ENCODE data around the gene CHCHD6.

Gene CHCHD6

DNA sequence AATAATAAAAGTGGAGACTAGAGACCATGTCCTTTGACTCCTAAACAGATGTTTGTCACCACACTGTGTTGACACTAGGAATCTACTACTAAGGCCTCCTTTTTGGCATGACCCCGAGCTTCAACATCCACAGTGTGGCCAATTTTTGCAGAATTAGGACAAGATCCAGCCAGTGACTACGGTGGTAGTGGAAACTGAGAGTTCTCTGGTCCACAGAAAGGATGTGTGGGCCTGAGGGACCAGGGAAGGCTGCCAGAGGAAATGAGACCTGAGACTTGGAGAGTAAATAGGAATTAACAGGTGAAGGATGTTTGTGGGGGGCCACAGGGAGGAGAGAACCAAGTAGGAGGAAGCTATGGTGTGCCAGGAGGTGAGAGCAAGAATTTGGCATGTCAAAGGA, 122.7 kb downstream of the CHCHD6 start:
- ATAC-seq = no peak
- no peak for DNase-seq

DNA sequence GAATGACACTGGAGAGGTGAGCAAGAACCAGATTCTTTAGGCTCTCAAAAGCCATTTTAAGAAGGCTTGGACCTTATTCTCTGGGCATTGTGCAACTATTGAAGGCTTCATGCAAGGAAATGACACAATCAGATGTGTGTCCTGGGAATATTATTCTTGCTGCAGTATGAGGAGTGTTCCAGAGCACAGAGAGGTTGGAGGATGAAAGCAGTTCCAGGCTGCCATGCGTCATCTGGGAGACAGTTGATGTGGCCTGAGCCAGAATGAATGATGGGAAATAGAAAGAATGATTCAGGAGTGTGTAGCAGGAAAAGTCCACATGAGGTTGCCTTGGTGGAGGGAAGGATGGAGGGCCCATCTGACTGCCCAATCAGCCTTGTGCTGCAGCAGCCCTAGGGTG, 123.1 kb downstream of the CHCHD6 start:
- no peak for DNase-seq
- ATAC-seq = no peak

DNA sequence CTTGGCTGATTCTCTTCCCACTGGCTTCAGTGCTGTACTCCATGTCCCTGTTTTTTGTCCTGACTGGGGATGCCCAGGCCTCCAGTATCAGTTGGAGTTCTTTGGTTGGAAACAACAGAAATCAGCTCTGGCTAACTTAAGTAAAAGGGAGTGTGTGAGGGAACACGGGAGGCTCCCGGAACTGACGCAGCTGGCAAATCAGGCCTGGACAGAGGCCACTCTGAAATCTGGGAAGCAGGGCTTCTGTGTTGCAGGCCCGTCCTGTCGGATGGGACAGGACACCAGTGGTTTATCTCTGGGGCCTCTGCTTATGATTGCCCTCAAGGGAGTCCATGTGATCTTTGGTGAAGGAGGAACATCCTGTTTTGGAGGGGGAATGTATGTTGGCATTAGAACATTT, 124.3 kb downstream of the CHCHD6 start:
- ATAC-seq (no peak), DNase-seq (no peak)

DNA sequence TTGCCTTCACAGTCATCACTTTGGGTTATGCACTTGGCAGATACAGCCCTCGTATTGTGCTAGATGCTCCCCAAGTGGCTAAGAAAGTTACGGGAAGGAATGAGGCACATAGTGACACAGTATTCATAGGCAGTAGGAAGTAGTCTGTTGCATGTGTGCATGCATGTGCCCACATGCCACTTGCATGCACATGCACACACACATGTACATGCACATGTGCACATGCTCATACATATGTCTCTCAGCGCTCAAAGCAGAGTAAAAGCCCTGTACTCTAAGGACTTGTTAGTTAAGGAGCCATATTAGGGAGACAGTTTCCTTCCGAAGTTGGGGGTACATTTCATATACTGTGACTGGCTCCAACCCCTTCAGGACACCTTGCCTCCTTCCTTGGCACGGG, 128.9 kb downstream of the CHCHD6 start:
- DNase-seq (no peak), ATAC-seq (no peak)

DNA sequence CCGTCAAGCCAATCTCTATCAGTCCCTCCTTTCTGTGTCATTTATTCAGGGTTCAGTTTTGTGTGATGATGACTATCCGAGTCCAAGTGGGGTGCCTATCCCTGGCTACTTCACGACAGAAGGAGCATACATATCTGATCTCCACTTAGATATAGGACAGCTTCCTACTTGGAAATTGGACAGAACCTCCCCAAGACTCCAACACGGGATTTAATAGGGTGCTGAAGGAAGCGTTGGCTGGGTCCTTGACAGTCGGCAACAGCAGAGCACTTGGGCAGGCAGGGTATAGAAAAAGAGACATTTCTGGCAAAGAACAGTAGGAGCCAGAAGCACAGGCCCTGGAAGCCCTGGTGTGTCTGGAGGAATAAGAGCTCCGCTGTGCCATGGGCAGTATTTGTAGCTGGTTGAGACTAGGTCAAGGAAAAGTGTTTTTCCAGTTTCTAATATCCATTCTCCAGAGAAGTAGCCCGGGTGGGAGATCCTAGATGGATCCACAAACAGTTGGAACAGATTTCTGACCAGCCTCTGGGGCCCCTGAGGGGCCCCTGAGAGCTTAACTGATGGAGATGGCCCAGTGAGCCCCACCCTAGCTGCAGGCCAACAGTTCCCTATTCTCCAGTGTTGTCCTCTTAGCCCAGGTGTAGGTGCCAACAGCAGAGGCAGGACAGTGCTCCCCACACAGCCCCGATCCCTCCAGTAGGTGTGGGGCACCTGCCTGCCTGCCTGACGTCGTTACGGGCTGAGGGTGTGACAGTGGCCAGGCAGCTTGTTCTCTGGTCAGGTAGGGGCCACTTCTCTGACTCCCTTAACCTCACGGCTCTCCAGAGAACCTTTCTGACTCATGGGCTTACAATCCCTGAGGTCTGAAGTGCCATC, 130.8 kb downstream of the CHCHD6 start:
- DNase-seq (no peak), ATAC-seq (no peak)

DNA sequence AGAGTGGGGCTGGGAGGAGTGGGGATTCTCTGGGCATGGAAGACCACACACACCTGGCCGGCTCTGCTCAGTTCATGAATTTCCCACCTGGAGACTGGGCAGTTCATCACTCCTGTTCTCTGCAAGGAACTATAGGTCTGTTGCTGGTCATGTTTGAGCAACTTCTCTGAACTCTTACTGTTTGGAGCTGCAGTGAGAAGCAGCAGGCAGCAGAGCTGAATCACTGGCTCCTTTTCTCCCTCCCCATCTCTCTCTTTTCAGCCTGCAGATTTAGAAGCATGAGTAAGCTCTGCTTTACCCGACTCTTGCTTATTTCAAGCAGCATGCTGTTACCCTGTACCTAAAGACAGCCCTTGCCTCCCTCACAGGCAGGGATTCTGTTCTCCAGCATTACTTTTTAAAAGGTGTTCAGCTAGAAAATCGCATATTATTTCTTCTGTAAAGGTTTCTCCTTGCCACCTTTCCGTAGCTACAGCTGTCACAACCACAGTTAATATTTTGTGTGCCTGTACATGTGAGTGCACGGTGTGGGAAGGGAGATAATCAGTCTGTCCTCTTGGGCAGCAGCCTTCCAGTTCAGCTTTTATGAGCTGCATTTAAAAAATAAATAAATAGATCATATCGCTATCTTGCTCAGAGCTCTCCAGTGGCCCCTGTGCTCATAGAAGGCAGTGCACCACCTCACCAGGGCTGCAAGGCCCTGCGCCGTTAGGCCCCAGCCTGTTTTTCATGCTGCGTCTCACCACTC, 131.6 kb downstream of the CHCHD6 start:
- DNase-seq (no peak), ATAC-seq (no peak)

DNA sequence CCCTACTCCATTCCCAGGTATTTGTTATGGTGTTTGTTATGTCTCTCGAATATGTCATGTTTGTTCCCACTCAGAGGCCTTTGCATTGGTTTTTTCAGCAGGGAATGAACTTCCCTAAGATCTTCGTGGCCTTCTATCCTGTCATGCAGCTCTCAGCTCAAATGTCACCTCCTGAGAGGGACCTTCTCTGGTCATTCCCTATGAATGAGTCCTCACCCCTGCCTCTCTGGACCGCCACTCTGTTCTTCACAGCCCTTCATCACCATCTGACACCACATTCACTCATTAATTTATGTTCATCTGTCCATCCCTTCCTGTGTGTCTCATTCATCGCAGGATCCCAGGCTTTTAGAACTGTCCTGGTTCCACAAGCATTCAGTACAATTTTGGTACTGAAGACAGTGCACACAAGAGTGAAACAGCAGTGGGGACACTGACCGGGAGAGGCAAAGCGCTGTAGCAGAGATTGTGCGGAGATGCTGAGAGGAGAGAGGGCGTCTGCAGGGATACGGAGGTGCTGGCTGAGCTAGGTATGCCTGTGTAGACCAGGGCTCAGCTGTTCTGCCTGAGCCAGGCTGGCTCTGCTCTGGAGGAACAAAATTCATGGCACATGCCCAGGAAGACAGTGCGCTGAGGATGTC, 132.3 kb downstream of the CHCHD6 start:
- ATAC-seq = no peak
- no peak for DNase-seq

DNA sequence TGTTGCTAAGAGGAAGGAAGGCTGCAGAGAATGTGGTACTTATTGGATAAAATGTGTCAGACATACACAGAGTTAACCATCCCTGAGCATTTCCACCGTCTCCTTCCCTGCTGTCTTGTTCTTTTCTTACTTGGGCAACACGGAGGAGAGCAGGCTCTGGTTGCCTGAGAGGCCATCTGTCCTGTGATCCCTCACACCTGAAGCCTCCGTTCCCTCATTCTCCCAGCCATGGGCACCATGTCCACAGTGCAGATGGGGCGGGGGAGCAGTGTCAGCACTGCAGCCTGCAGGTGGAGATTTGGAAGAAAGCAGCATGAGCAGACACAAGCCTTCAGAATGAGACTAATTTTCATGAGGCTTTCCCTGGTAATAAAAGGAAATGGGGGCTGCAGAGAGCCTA, 133.7 kb downstream of the CHCHD6 start:
- ATAC-seq (no peak), DNase-seq (no peak)

DNA sequence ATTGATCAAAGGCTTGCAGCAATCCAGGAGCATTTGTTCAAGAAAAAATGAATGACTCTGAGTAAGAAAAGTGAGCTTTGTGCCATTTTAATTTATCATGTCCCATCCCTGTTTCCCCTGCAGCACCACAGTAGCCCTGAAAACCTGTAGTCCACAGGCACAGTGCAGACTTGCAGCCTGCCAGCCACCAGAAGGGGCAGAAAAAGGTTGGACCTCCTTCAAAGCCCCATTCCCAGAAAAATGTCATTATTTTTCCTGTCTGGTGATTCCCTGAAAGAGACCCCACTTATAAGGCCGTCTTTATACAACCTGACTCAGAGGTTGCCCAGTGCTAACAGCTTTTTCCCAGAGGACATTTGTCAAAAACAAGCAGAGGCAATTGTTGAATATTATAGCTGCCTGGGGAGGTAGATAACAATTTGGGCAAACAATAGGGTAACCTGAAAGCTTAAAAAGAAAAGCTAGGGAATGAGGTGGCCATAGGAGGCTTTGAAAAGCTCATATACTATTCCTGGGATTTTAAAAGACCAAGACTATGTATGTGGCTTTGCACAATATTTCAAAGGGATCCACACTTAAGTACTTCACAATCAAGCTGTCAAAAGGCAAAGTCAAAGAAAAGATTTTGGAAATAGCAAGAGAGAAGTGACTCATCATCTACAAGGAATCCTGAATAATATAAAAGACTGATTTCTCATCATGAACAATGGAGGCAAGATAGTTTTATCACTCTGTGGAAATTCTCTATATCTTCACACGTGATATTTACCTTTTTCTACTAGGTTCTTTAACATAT, 142.1 kb downstream of the CHCHD6 start:
- DNase-seq (no peak), ATAC-seq (no peak)

DNA sequence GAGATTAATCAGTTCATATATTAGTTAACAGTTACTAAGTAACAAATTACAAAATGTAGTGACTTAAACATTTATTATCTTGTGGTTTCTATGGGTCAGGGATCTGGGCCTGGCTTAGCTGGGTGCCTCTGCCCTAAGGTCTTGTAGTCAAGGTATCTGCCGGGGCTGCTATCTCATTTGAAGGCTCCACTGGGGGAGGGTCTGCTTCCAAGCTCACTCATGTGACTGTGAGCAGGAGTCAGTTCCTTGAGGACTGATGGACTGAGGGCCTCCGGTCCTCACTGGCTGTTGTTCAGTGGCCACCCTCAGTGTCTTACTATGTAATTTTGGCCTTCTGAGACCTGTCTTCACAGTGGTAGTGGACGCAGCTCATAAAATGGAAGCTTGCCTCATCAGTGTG, 143.0 kb downstream of the CHCHD6 start:
- DNase-seq (no peak), ATAC-seq (no peak)

DNA sequence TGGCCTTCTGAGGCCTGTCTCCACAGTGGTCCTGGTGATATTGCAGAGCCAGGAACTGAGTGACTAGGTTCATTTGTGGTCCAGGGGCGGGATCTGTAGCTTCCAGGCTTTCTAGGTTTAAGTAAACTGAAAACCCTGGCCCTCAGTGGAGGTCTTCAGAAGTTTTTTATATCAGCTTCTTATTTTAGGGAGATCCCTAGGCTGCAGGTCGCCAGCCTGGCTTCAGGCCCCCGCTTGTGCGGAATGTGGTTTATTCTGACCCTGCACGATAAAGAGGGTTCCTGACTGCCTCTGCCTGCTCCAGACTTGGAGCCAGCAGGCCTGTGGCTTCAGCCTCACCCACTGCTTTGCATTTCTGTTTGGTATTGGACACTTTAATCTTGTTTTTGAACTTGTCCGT, 145.0 kb downstream of the CHCHD6 start:
- DNase-seq = no peak
- ATAC-seq = no peak

DNA sequence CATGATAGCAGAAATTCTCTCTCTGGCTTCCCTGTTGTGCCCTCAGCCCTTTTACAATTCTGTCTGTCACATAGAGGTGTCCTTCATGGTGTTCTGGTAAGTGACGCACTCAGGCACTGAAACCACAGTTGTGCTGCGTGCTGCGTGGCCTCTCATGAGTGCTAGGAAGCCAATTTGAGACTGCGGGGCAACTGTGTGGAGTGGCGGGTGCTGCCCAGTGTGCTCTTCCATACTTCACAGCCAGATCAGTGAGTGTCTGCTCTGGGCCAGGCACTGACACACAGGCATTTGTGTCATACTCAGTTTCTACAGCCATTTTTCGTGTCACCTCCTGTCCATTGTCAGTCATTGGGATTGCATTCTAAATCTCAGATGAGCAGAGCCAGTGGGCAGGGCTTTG, 145.7 kb downstream of the CHCHD6 start:
- ATAC-seq = no peak
- no peak for DNase-seq

DNA sequence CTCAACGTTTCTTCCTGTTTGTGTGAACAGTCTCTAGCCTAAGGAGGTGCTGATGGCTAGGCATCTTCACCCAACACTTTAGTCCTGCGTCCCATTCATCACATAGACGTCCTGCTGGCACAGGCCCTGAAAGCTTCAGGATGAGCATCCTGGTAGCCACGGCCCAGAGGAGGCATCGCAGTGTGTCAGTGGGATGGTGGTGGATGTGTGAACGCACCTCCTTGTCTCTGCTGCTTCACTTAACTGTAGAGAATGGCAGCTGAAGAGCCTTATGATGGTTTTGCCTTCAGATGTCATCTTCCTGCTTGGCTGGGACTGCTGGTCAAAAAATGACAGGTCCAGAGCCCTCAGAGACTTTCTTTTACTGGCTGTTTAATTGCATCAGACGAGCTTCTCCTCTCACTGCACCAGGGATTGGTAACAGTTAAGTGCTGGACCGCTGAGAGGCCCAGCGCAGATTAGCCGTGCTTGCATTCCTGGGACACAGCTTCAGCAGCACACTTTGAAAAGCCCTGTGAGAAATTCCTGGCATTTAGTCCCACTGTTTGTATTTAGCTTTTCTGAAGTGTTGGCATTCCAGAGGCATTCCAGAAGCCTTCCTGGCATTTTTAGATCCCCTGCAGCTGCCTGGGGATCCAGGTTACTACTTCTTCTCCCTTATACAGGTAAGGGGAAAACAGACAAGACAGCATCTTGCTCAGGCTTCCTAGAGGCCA, 146.5 kb downstream of the CHCHD6 start:
- DNase-seq = no peak
- ATAC-seq = no peak

DNA sequence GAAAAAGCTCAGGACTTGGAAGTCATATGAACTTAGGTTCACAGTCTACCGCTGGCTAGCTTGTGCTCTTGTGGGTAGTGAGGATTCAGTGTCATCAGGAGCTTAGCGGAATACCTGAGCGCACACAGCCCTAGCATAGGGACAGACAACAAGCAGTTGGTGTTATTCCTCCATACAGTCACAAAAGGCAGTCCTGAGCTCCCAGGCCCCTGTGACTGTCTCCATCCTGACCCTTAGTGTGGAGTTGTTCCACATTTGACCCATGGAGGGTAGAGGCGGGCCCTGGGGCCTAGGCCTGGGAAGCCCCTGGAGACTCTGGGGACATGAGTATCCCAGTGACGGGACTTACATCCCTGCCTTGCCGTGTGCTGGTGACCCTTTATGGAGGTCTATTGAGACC, 147.3 kb downstream of the CHCHD6 start:
- peak; percentile 14 for ATAC-seq
- DNase-seq = no peak

DNA sequence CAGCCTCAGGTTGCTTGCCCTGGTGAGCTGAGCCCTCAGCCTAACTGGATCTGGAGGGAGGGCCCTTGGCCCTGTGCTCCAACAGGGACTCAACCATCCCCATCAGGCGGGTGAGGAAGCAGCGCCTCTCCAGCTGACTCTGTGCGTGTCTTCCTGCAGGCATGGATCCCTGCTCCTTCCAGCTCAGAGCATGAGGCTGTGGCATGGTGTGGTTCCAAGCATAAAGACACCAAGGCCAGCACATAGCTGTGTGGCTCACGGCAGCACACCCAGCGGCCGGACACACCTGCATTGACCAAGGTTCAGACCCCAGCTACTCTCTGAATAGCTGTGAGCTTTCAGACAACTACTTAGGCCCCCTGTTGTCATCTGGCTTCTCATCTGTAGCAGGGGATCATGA, 147.9 kb downstream of the CHCHD6 start:
- DNase-seq (no peak), ATAC-seq (no peak)

DNA sequence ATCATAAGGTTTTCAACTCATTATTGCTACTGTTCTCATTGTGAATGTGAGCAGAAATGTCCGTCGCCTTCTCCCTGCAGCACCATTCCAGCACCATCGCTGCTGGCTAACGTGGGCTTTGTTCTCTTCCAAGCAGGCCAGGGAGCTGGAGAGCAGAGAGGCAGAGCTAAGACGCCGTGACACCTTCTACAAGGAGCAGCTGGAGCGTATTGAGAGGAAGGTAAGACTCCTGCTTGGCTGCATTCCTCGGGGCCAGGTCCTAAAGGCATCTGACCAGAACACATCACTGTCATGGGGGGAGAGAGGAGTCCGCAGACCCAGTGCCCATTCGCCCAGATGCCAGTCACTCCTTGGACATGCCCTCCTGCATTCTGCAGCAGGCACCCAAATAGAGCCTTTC, 148.5 kb downstream of the CHCHD6 start:
- DNase-seq = no peak
- no peak for ATAC-seq

DNA sequence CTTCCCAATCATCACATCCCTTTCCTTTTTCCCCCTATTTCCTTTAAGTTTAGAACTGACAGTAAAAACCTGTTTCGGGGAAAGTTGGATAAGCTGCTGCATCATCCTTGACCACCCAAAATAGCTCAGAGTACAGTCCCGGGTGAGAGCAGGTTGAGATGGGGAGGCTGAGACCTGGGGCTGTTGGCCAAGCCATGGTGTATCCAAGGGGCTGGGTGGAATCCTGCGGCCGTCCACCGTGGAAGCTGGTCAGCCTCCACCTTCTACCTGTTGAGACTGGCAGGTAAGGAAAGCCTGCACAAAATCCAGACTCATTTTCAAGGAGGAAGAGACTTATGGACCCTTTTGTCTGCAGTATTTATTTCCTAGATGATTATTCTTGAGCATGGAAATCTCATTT, 150.6 kb downstream of the CHCHD6 start:
- DNase-seq (no peak), ATAC-seq (no peak)

DNA sequence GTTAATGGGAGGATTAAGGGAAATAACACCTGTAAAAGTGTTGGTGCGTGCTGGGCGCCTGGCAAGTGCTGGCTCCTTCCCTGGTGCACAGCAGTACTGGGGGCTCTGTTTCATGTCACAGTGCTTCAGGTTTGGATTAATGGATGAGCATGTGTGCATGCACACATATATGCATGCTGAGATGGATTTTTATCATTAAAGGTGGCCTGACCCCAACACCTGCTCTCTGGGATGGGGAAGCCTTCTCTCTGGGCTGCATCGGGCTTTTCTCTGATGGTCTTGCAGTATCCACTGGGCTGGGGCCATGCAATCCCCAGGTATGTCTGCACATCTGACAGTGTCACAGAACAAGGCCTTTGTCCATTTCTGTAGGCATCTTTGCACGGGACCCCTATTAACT, 151.3 kb downstream of the CHCHD6 start:
- no peak for DNase-seq
- ATAC-seq = no peak

DNA sequence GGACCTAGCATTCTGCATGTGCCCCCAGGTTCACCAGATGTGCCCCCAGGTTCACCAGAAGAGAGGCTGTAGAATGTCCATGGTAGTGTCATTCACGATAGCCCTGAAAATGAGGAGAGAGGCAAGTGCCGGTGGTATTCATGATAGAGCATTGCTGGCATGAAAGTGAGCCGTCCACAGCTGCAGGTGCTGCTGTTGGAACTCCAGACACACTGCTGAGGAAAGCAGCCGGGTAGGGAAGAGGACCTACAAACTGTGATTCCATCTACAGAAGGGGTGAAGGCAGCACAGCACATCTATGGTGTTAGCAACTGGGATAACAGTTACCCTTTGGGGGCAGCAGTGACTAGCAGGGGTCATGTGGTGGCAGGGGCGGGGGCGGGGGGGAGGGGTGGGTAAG, 153.9 kb downstream of the CHCHD6 start:
- DNase-seq (no peak), ATAC-seq (no peak)

DNA sequence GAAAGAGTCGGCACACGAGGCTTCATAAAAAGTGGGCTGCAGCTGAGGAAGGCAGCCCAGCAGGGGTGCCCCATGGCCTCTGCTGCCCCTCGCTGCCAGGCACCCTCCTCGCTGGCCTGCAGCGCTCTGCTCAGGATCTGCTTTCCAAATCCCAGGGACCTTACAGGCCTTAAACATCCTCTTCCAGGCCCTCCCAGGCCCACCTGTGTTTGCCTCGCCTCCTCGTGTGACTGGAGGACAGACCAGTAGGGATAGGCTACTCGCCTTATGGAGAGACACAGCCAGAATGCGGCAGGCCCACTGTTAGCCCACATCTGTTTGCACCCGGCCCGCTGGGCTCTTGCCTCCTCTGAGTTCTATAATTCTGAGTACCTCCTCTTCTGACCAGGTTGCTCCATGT, 154.4 kb downstream of the CHCHD6 start:
- ATAC-seq (no peak), DNase-seq (no peak)

DNA sequence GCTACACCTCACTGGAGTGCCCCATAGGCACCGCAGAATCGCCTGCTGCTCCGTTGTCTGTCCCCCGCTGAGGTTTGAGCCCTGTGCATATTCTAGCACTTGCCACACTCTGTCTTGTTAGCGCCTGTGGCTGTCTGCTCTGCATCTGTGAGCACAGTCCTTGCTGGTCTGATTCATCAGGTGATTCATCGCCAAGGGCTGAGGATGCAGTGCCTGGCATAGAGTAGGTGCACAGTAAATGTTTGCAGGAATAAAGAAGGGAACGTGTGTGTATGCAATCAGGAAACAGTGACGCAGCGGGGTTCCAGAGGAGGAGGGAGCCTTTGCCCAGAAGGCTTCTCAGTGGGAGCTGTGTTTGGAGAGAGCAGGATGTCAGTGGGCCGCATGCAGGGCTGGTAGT, 154.8 kb downstream of the CHCHD6 start:
- peak; percentile 52 for ATAC-seq
- DNase-seq = no peak
